Osteoblast (primary cell): ENCODE results near the gene ZSCAN22. TPM values are rescaled to one million over a fixed set of nuclear protein-coding genes. Genes with fewer than 3 reads are reported as not detected.

Experiments
- DNase-seq: peaks from one replicate; pipeline ENCODE4 v3.0.0; 2011; ENCODE audit warnings: low spot score, mixed read lengths; ENCODE audit not compliant: insufficient read length; ENCODE audit errors: missing footprints
- H2AFZ ChIP-seq: 2 replicates; pipeline ENCODE4 v1.6.0; 2011; ENCODE audit warnings: mild to moderate bottlenecking, low read length
- H3K27ac ChIP-seq: 2 replicates; pipeline ENCODE4 v1.5.1; 2011; ENCODE audit warnings: mild to moderate bottlenecking, low read depth, low read length, moderate library complexity
- H3K27me3 ChIP-seq: 2 replicates; pipeline ENCODE4 v1.6.0; 2012; ENCODE audit warnings: mild to moderate bottlenecking, control low read depth, inconsistent platforms, low read length, moderate library complexity; ENCODE audit not compliant: insufficient read depth
- H3K36me3 ChIP-seq: 2 replicates; pipeline ENCODE4 v1.5.1; 2011; ENCODE audit warnings: mild to moderate bottlenecking, low read length, control low read depth, moderate library complexity; ENCODE audit not compliant: insufficient read depth
- H3K4me1 ChIP-seq: 2 replicates; pipeline ENCODE4 v1.5.1; 2011; ENCODE audit warnings: mild to moderate bottlenecking, low read length, control low read depth, moderate library complexity; ENCODE audit not compliant: insufficient read depth
- H3K4me2 ChIP-seq: 2 replicates; pipeline ENCODE4 v1.6.0; 2011; ENCODE audit warnings: mild to moderate bottlenecking, low read length; ENCODE audit not compliant: insufficient read depth
- H3K4me3 ChIP-seq: fragments of 200-600 bp; sonication (generic); 3 replicates; pipeline ENCODE4 v1.5.1; 2012; ENCODE audit warnings: mild to moderate bottlenecking, low read length, inconsistent platforms; ENCODE audit not compliant: insufficient read depth
- H3K79me2 ChIP-seq: 2 replicates; pipeline ENCODE4 v1.6.0; 2012; ENCODE audit warnings: mild to moderate bottlenecking, low read length, control low read depth, inconsistent platforms; ENCODE audit not compliant: insufficient read depth
- H3K9me3 ChIP-seq: 2 replicates; pipeline ENCODE4 v1.5.1; 2011; ENCODE audit warnings: low read depth, low read length, control low read depth
- H4K20me1 ChIP-seq: 2 replicates; pipeline ENCODE4 v1.6.0; 2012; ENCODE audit warnings: mild to moderate bottlenecking, low read length, control low read depth; ENCODE audit not compliant: insufficient read depth
- CTCF ChIP-seq: IDR thresholded peaks from 2 replicates; pipeline ENCODE4 v1.5.1; 2011; ENCODE audit warnings: mild to moderate bottlenecking, low read depth, low read length, moderate library complexity; ENCODE audit errors: extremely low read depth
- total RNA-seq: library from RNA; depleted of rRNA; stranded (reverse); fragments of >200 nt; gene quantifications from 2 replicates; pipeline ENCODE4 v1.2.3, GENCODE V29; 2012

Gene ZSCAN22
- total RNA-seq, 1 donor = 2.5 TPM

GRCh38 chr19:58278541-58279041 lies 48.2 kb upstream of the ZSCAN22 start, which contains the start of gene ZNF8:
TSS of gene ZNF8 (plus strand) at chr19:58278955. CDS start at chr19:58279082, 127 bp downstream.
- peak; percentile 99 for DNase-seq
- Histone ChIP-seq H3K27me3 (no peaks in the 10 kb centered on the region), H3K79me2 (peaks cover 67% of the 10 kb centered on the region), H3K4me1 (peaks cover 23% of the 10 kb centered on the region), H3K27ac (peak within 1 kb of the TSS; percentile 95), H3K4me3 (peak within 1 kb of the TSS; percentile 94), H3K4me2 (peak within 1 kb of the TSS; percentile 85), H3K36me3 (peaks cover 18% of the 10 kb centered on the region), H2AFZ (peak within 1 kb of the TSS; percentile 98), H3K9me3 (no peaks in the 10 kb centered on the region), H4K20me1 (peaks cover 24% of the 10 kb centered on the region)
- TF ChIP-seq CTCF = peak; percentile 12

- peaks cover 18% of the 10 kb centered on the region for H3K36me3 ChIP-seq
- peaks cover 69% of the 10 kb centered on the region for H3K79me2 ChIP-seq
- peaks cover 28% of the 10 kb centered on the region for H4K20me1 ChIP-seq
- peak overlapping the region; percentile 95 for H3K27ac ChIP-seq
- peak overlapping the region; percentile 94 for H3K4me3 ChIP-seq
- H2AFZ ChIP-seq = peak overlapping the region; percentile 98
- no peak for TF ChIP-seq CTCF
- peak overlapping the region; percentile 85 for H3K4me2 ChIP-seq
- peak; percentile 85 for DNase-seq
- no peaks in the 10 kb centered on the region for H3K9me3 ChIP-seq
- peaks cover 21% of the 10 kb centered on the region for H3K4me1 ChIP-seq
- no peaks in the 10 kb centered on the region for H3K27me3 ChIP-seq
Measured at GRCh38 chr19:58279042-58279924, 47.5 kb upstream of the ZSCAN22 start.

- Histone ChIP-seq H4K20me1 (peaks cover 34% of the 10 kb centered on the region), H3K36me3 (peaks cover 18% of the 10 kb centered on the region), H3K79me2 (peaks cover 74% of the 10 kb centered on the region), H3K9me3 (no peaks in the 10 kb centered on the region), H3K4me2 (peak overlapping the region; percentile 85), H3K4me3 (peak overlapping the region; percentile 94), H3K4me1 (peaks cover 18% of the 10 kb centered on the region), H3K27ac (peak overlapping the region; percentile 95), H3K27me3 (no peaks in the 10 kb centered on the region), H2AFZ (no peak overlapping the region)
- DNase-seq = no peak
- TF ChIP-seq CTCF = no peak
Measured at GRCh38 chr19:58279925-58280316, 46.9 kb upstream of the ZSCAN22 start.

GRCh38 chr19:58284199-58284598 lies 42.6 kb upstream of the ZSCAN22 start:
- peaks cover 56% of the 10 kb centered on the region for H3K79me2 ChIP-seq
- no peak overlapping the region for H2AFZ ChIP-seq
- no peak for DNase-seq
- peaks cover 41% of the 10 kb centered on the region for H4K20me1 ChIP-seq
- no peak overlapping the region for H3K4me3 ChIP-seq
- no peak for TF ChIP-seq CTCF
- no peaks in the 10 kb centered on the region for H3K9me3 ChIP-seq
- H3K27me3 ChIP-seq = no peaks in the 10 kb centered on the region
- no peak overlapping the region for H3K4me2 ChIP-seq
- peaks cover 10% of the 10 kb centered on the region for H3K4me1 ChIP-seq
- no peak overlapping the region for H3K27ac ChIP-seq
- H3K36me3 ChIP-seq = peaks cover 43% of the 10 kb centered on the region
